Epithelial cell of proximal tubule (primary cell): Measurements from ENCODE around the gene NUDT3. TPM values are rescaled to one million over a fixed set of nuclear protein-coding genes. Genes with fewer than 3 reads are reported as not detected.

ENCODE experiments used
- DNase-seq: peaks from one replicate; pipeline ENCODE4 v3.0.0-alpha.2; 2011; ENCODE audit warnings: low read depth
- H3K4me3 ChIP-seq: 2 replicates; pipeline ENCODE4 v1.5.1; 2011; ENCODE audit warnings: low read depth, mild to moderate bottlenecking, low read length
- total RNA-seq: library from RNA; depleted of rRNA; stranded (reverse); fragments of >200 nt; gene quantifications from 2 replicates; pipeline ENCODE4 v1.2.3, GENCODE V29; 2015
- TF ChIP-seq, protein P1 (sequence below): conservative IDR thresholded peaks from 2 replicates; pipeline ENCODE4 v1.5.1; 2012; ENCODE audit warnings: low read depth, mild to moderate bottlenecking, low read length

Gene NUDT3
- total RNA-seq, 1 donor from 2014 or later, result 16.7 TPM

DNA sequence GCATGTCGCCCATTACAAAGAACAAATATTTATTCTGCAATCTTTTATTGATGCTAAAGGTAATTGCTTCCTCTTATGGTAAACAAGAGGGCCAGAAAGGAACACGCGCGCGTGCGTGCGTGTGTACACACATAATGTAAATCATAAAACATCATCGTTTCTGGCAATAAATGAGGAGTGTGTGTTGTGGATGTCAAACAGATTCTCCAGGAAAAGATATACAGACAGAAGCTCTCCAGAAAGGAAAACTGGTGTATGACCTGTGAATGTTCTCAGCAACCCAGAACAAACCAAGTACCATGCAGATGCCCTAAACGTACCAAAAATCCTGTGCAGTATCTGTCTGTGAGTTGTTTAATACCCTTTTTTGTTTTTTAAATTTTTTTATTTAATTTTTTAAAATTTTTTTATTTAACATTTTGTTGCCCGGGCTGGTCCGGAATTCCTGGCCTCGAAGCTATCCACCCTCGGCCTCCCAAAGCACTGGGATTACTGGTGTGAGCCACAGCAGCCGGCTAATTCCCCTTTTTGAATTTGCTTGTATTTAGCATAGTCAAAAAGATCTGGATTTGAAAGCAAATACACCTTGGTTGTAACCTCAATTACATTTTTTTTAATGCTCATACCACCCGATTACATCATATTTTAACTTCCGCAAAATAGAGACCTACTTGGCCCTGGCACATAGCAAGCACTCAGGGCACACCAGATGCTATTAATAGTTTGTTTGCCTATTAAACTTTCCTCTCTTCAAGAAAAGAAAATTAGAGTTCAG lies 909 bp upstream of the NUDT3 start:
- H3K4me3 ChIP-seq, result peak overlapping the region; percentile 88
- TF ChIP-seq, protein P1, sequence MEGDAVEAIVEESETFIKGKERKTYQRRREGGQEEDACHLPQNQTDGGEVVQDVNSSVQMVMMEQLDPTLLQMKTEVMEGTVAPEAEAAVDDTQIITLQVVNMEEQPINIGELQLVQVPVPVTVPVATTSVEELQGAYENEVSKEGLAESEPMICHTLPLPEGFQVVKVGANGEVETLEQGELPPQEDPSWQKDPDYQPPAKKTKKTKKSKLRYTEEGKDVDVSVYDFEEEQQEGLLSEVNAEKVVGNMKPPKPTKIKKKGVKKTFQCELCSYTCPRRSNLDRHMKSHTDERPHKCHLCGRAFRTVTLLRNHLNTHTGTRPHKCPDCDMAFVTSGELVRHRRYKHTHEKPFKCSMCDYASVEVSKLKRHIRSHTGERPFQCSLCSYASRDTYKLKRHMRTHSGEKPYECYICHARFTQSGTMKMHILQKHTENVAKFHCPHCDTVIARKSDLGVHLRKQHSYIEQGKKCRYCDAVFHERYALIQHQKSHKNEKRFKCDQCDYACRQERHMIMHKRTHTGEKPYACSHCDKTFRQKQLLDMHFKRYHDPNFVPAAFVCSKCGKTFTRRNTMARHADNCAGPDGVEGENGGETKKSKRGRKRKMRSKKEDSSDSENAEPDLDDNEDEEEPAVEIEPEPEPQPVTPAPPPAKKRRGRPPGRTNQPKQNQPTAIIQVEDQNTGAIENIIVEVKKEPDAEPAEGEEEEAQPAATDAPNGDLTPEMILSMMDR, result no peak
- no peak for DNase-seq

DNA sequence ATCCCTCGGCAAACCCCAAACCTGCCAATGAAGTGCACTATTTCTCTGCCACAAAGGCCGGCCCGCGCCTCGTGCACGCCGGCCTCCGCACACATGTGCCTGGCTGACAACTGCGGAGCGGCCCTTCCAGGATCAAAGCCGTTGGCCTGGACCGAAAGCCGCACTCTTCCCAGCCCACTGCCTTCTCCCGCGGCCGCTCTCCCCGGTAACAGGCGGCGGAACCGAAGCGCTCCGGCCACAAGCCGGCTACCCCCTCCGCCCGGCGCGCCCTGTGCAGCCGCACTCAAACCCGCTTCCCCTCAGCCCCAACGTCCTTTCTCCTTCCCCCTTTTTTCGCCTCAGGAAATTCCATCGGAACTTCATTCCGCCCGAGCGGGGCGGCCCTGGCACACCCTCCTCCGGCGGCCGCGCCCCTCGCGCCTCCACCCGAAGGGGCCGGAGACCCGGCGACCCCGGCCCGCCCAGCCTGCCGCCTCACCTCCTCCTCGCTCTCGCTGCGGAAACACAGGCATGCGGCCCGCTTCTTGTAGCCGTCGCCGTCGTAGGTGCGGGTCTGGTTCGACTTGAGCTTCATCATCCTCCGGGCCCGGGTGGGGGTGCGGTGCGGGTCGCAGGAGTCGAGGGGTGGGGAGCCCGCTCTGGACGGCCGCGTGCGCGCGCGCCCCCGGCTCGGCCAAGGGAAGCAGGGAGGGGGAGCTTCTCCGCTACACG lies 528 bp downstream of the NUDT3 start:
- TF ChIP-seq, protein P1, result no peak
- H3K4me3 ChIP-seq, result peak overlapping the region; percentile 88
- no peak for DNase-seq

DNA sequence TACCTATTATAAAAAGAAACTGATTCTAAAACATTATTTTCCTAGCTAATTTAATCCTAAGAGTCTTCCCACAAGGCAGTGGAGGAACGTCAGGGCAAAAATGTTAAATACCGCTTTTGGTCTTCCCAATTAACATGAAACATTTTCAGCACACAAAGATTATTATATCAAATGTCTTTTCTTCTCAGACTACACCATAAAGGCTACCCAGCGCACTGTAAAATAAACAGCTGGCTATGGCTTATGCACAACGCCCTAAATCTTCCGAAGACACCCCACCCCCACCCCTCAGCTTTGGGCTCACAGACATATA lies 1.0 kb downstream of the NUDT3 start:
- H3K4me3 ChIP-seq, result peak overlapping the region; percentile 88
- TF ChIP-seq, protein P1, result no peak

DNA sequence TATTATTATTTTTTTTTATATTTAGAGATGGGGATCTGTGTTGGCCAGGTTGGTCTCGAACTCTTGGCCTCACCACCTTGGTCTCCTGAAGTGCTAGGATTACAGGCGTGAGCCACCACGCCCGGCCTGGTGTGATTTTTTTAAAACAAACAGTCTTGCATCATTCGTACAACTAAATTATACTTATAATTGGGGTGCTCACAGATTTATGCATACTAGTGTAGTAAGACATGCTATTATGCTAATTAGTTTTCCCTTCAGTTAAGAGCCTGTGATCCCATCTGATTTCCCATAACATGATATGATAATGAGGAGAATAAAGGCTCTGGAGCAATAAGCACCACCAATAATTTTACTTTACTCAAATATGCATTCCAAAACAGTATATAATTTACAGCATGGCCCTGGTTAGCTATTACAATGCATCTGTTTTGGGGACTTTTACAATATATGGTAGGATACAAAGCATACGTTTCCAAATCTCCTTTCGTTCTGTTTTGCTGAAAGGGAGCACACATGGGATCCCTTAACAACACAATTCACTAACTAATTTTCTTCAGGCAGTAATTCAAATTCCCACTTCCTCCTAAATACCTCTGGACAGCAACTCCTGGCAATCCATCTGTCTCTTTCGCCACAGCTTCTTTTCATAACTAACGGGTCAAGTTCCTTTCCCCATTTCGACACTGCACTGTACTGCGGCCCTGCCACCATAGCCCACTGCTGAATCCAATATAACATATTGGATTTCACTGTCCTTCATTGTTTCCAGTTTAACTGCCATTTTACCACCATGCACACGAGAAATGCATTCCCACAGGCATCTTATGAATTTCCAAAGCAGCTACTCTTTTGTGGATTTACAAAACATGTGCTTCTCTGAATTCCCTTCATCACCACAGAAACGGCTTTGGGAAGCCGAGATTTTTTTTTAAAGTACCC lies 1.7 kb downstream of the NUDT3 start:
- no peak for DNase-seq
- TF ChIP-seq, protein P1, result no peak
- H3K4me3 ChIP-seq, result peak overlapping the region; percentile 88

More for the DNA sequence above, 1.0 kb downstream of the NUDT3 start:
- no peak for DNase-seq

DNA sequence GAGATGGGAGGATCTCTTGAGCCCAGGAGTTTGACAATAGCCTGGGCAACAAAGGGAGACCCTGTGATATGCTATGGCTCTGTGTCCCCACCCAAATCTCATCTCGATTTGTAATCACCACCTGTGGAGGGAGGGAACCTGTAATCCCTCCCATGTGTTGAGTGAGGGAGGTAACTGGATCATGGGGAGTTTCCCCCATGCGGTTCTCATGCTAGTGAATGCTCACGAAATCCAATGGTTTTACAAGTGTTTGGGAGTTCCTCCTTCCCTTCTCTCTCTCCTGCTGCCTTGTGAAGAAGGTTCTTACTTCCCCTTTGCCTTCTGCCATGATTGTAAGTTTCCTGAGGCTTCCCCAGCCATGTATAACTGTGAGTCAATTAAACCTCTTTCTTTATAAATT lies 3.4 kb downstream of the NUDT3 start:
- TF ChIP-seq, protein P1, result no peak
- DNase-seq, result no peak
- no peak overlapping the region for H3K4me3 ChIP-seq

DNA sequence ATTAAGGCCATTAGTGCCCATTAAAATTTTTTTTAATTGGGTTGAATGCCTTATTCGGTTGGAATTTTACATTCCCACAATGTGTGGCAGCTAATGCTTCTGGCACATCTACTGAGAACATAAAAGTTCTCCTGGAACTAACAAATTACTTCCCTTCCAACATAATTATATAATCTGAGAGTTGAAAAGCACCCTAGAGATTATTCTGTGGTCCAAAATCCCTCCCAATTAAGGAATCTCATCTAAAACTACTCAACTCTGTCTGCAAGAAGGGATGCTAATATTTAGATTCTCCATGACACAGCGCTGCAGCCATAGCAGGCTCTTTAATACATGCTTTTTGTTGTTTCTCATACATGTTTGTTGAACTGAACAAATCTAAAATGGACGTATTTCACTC lies 4.0 kb downstream of the NUDT3 start:
- TF ChIP-seq, protein P1, result no peak
- DNase-seq, result no peak
- H3K4me3 ChIP-seq, result no peak overlapping the region
